ENCODE results near the gene STAT4.

STAT4 gene

DNA sequence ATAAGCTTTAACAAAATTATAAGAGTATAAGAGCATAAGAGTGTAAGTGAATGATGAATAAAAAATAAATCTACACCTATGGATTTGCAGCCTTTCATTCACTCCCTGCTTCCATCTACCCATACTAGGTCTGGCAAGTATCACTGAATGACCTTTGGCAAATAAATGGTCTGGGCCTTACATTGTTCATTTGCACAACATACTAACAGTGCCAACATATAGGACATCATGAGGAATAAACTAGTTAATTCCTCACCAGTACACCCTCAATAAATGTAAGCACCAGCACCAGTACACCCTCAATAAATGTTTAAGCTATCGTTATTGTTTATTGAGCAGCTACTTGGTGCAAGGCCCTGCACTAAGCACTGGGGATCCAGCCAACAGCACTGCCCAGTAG lies 163.7 kb downstream of the STAT4 start:
- no peak for DNase-seq

DNA sequence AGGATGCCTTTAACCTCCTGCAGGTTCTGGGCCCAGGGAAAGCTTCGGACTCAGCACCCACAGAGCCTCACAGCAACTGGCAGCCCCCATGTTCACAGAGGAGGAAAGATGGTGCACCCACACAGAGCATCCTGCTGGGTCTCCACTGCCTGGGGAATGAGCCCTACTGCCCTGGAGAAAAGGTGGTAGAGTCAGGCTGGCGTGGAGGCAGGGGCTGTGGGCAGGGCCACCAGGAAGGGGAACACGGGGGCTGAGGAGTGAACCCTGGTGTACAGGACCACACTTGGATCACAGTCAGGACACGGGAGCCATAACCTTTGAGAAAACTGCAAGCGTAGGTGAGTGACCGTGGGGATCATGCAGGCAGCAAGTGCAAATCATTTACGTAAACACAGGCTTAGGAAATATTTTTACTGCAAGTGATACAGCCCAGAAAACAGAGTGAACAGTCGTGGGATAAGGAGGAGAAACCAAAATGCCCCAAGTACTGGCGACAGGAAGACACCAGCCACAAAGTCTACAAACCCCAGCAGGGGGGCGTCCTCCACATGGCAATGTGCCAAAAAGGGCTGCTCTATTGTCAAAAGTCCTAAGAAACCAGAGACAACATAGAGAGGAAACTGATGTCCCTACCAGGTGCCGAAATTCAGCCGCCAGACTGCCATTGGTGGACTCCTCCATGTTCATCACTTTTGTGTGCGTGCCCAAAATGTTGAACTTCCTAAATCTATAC lies 164.4 kb downstream of the STAT4 start:
- no peak for DNase-seq

DNA sequence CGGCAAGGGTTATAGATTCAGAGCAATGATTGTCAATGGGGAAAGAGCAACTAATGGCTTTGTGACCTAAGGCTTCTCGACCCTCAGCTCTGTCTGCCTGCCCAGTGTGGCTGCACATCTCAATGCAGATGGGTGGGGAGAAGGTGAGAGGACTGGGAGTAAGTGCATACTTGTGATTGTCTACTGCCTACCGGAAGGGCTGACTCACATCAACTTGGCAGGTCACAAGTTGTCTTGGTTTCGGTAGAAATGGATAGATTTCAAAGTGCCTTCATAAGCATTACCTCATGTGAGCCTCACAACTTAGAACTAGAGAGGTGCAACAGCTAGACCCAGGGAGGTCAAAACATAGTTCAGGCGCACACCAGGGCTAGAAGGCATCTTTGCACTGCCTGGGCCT lies 166.2 kb downstream of the STAT4 start:
- no peak for DNase-seq

DNA sequence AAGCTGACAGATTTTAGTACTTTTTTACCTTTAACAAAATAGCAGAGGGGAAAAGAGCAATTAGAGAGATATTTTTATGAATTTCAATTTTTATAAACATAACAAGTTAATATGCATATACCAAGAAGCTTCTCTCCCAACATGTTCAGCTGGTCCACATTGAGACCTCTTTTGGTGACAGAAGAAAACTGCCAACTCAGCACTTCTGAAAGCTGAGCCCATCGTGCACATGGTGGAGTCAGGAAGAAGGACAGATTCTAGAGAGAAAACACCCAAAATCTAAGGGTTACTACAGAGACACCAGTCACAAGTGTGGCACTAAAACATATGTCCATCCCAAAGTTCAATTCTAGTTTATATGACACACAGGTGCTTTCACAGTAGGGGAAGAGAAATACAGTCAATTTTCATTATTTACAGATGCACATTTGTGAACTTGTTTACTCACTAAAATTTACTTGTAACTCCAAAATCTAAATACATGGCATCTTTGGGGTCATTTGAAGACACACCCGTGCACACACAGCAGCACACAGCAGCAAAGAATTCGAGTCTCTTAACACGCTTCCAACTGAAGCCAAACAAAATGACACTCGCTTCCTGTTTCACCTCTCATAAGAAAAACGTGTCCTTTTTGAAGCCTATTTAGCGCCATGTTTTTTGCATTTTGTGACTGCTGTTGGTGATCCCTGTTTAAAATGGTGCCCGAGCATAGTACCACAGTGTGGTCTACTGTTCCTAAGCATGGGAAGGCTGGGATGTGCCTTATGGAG lies 168.3 kb downstream of the STAT4 start:
- DNase-seq, result no peak

DNA sequence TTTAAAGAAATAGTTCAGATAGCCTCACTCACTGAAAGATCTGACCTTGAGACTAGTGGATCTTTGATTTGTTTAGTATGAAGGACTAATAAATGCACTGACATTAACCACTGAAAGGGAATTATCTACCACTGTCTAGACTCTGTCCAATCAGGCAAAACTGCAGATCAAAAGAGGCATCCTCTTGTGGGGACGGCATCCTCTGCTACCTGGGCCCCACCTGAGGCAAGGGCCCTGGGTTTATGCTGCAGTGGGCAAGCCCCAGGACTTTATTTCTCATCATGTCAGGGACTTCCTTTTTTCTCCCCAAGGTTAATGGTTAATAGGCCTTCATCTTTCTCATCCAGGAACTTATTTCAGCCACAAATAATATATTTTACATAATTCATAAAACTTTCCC lies 169.1 kb downstream of the STAT4 start:
- DNase-seq, result no peak

DNA sequence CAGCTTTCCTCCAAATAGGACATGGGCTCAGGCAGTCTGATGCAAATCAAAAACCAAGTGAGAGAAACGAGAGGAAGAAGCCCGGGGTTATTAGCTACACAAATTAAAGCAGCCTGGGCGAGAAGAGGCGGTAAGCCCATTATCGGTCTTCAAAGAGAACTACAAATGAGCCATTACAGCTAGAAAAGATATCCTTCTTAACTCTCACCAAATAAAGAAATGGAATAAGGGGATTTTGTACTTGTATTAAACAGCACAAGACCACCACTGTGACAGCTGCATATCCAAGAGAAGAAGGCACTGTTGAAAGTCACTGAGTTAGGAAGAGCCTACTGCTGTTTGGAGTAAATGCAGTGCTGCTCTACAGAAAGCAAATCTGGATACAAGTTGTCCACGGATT lies 169.5 kb downstream of the STAT4 start:
- DNase-seq, result no peak

DNA sequence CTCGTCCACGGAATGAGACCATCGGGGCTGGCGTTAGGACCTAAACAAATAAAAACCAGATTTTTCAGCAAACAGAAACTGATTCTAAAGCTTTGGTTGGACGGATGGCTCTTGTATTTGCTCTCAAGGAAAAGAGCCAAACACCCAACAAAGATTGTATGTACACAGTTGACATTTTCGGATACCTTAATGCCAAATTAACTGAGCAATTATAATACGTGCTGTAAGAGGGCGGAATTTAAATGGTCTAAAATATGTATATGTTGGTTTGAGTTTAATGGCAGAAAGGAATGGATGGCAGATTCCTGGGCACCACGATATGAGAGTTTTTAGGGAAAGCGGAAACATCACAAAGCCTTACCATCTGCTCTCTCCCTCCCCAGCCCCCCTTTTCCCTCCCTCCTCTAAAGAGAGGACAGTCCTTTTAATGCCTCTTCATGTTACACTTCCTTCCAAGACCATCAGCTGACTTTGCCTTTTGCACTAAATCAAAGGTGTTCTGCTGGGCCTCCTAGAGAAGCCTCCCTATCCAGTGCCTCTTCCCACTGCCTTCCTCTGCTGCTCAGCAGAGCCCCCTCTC lies 170.1 kb downstream of the STAT4 start:
- no peak for DNase-seq

DNA sequence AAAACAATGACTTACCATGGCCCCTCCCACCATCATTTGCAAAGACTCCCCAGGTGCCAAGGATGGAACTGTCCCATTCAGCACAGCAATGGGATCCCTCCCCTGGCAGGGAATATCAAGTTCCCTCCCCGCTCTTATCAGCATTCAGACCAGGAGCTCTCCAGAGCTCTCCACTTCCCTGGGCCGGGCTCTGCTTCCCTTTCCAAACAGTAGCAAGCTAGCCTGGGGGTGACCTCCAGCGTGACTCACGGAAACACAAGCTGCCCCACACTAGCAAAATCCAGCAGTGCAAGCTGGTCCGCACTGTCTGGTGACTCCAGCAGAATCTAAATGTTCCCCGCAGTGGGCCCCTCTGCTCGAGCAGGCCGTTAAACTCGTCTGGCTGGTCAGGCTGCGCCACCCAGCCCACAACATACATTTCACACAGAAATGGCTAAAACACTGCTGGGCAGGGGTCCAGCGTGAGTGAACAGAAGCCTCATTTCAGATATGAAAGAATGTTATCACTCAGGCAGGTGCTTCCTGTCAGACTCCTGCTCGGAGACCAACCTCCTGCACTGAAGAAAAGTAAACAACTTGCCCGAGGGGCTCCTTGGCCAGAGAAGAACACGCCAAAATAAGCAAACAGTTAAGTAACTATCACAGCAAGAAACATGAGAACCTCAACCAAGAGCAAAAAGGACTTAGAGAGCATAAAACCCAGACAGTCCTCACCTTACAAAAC lies 170.7 kb downstream of the STAT4 start:
- DNase-seq, result no peak
